Prostate gland (tissue), 2 donors: Measurements from ENCODE around the gene FAU.

ENCODE experiments used
- CTCF ChIP-seq, 4 experiments: fragments of 200-600 bp in 2 of 4; fragments of 450-650 bp in 2 of 4; sonication (generic) in 2 of 4; IDR thresholded peaks; 1 replicate in 3 of 4; 2 replicates in 1 of 4; pipeline ENCODE4 v1.5.1; 2016 to 2019; ENCODE audit warnings: antibody characterized with exemption in 4 of 4, mild to moderate bottlenecking in 2 of 4, moderate library complexity in 2 of 4
- POLR2AphosphoS5 ChIP-seq: sonication (generic); formaldehyde crosslinking; IDR thresholded peaks from one replicate; pipeline ENCODE4 v1.6.1; 2017; ENCODE audit warnings: antibody characterized with exemption

- TF ChIP-seq POLR2AphosphoS5 (no peak), CTCF (IDR thresholded peaks at IDR 0.05) (no peak)
Observed at GRCh38 chr11:65107751-65108468, 14.0 kb downstream of the FAU start.
